Trophoblast cell (in vitro differentiated cells and primary cell): Measurements from ENCODE around the gene COL5A1.

Experiments
- DNase-seq, 2 donors: peaks; one replicate each; pipeline ENCODE4 v3.0.0-alpha.2; 2016
- H2AFZ ChIP-seq: 2 replicates; pipeline ENCODE4 v1.6.1; 2013; ENCODE audit warnings: low read length, moderate library complexity, mild to moderate bottlenecking; ENCODE audit not compliant: insufficient read depth, poor library complexity
- H2AK5ac ChIP-seq: 2 replicates; pipeline ENCODE4 v1.6.1; 2013; ENCODE audit warnings: mild to moderate bottlenecking, low read length
- H2BK120ac ChIP-seq: 2 replicates; pipeline ENCODE4 v1.6.1; 2013; ENCODE audit warnings: low read length, mild to moderate bottlenecking, moderate library complexity; ENCODE audit not compliant: insufficient read depth, poor library complexity
- H2BK12ac ChIP-seq: 2 replicates; pipeline ENCODE4 v1.6.1; 2013; ENCODE audit warnings: mild to moderate bottlenecking, low read length, moderate library complexity
- H2BK5ac ChIP-seq: 2 replicates; pipeline ENCODE4 v1.6.1; 2013; ENCODE audit warnings: low read length, low read depth, moderate library complexity, mild to moderate bottlenecking; ENCODE audit not compliant: poor library complexity
- H3K14ac ChIP-seq: 2 replicates; pipeline ENCODE4 v1.6.1; 2013; ENCODE audit warnings: mild to moderate bottlenecking, low read length
- H3K18ac ChIP-seq: 2 replicates; pipeline ENCODE4 v1.6.1; 2013; ENCODE audit warnings: mild to moderate bottlenecking, low read length
- H3K23ac ChIP-seq: 2 replicates; pipeline ENCODE4 v1.6.1; 2013; ENCODE audit warnings: low read length
- H3K27ac ChIP-seq: 2 replicates; pipeline ENCODE4 v1.5.1; 2013; ENCODE audit warnings: low read depth, mild to moderate bottlenecking, inconsistent platforms, low read length, moderate library complexity
- H3K27me3 ChIP-seq: 2 replicates; pipeline ENCODE4 v1.6.1; 2013; ENCODE audit warnings: inconsistent platforms, mild to moderate bottlenecking, low read length, moderate library complexity; ENCODE audit not compliant: insufficient read depth
- H3K36me3 ChIP-seq, 2 experiments: 1 replicate in 1 of 2; 2 replicates in 1 of 2; pipeline ENCODE4 v1.6.1; 2013; ENCODE audit warnings: low read length in 2 of 2, mild to moderate bottlenecking in 2 of 2, moderate library complexity in 1 of 2; ENCODE audit not compliant: insufficient read depth in 2 of 2, control insufficient read depth in 1 of 2
- H3K4ac ChIP-seq: 2 replicates; pipeline ENCODE4 v1.6.1; 2013; ENCODE audit warnings: low read depth, mild to moderate bottlenecking, low read length, moderate library complexity
- H3K4me1 ChIP-seq, 2 experiments: 1 replicate in 1 of 2; 2 replicates in 1 of 2; pipeline ENCODE4 v1.6.1; 2013; ENCODE audit warnings: low read length in 2 of 2, mild to moderate bottlenecking in 2 of 2, moderate library complexity in 1 of 2; ENCODE audit not compliant: insufficient read depth in 2 of 2, control insufficient read depth in 1 of 2
- H3K4me2 ChIP-seq: 2 replicates; pipeline ENCODE4 v1.6.1; 2013; ENCODE audit warnings: inconsistent platforms, mild to moderate bottlenecking, low read length, moderate library complexity
- H3K4me3 ChIP-seq: 2 replicates; pipeline ENCODE4 v1.5.1; 2013; ENCODE audit warnings: mild to moderate bottlenecking, low read depth, low read length, inconsistent platforms
- H3K79me1 ChIP-seq: one replicate; pipeline ENCODE4 v1.6.1; 2013; ENCODE audit warnings: low read length
- H3K79me2 ChIP-seq: 2 replicates; pipeline ENCODE4 v1.6.1; 2013; ENCODE audit warnings: low read length, mild to moderate bottlenecking; ENCODE audit not compliant: control insufficient read depth, insufficient read depth, poor library complexity
- H3K9ac ChIP-seq: 2 replicates; pipeline ENCODE4 v1.6.1; 2013; ENCODE audit warnings: mild to moderate bottlenecking, low read length
- H3K9me3 ChIP-seq: 2 replicates; pipeline ENCODE4 v1.6.1; 2013; ENCODE audit warnings: low read depth, mild to moderate bottlenecking, control low read depth, inconsistent platforms, low read length; ENCODE audit not compliant: insufficient read depth
- H4K12ac ChIP-seq: 2 replicates; pipeline ENCODE4 v1.6.1; 2013; ENCODE audit warnings: low read depth, mild to moderate bottlenecking, low read length, moderate library complexity
- H4K8ac ChIP-seq: 2 replicates; pipeline ENCODE4 v1.6.1; 2013; ENCODE audit warnings: low read depth, mild to moderate bottlenecking, low read length, moderate library complexity
- H4K91ac ChIP-seq: one replicate; pipeline ENCODE4 v1.6.1; 2013; ENCODE audit warnings: low read depth, mild to moderate bottlenecking, low read length, moderate library complexity
- WGBS: extraction: QIAGEN DNeasy Blood & Tissue Kit; methylation state at CpG from one replicate; pipeline ENCODE4 v1.1.7; 2013; ENCODE audit warnings: missing lambda C conversion rate; ENCODE audit not compliant: insufficient read length, insufficient coverage; ENCODE audit errors: extremely low coverage; 5-methylcytosine and 5-hydroxymethylcytosine counted together

COL5A1 gene

GRCh38 chr9:134881313-134881670, 239.7 kb downstream of the COL5A1 start:
- Histone ChIP-seq H3K14ac (no peak overlapping the region), H2AFZ (no peak overlapping the region), H3K4ac (no peak overlapping the region), H3K23ac (no peak overlapping the region), H3K36me3 (no peaks in the 10 kb centered on the region), H3K4me2 (no peak overlapping the region), H3K4me3 (no peak overlapping the region), H4K12ac (no peak overlapping the region), H3K27me3 (no peaks in the 10 kb centered on the region), H3K4me1 (no peaks in the 10 kb centered on the region), H4K91ac (no peak overlapping the region), H3K27ac (no peak overlapping the region), H3K18ac (no peak overlapping the region), H2BK120ac (no peak overlapping the region), H2BK5ac (no peak overlapping the region), H3K9me3 (no peaks in the 10 kb centered on the region), H3K9ac (no peak overlapping the region), H3K79me1 (no peaks in the 10 kb centered on the region), H3K79me2 (no peaks in the 10 kb centered on the region), H4K8ac (no peak overlapping the region), H2BK12ac (no peak overlapping the region), H2AK5ac (no peak overlapping the region)
- no CpG with 5 or more reads among the region's 13 CpGs for WGBS
- no peak for DNase-seq

DNA sequence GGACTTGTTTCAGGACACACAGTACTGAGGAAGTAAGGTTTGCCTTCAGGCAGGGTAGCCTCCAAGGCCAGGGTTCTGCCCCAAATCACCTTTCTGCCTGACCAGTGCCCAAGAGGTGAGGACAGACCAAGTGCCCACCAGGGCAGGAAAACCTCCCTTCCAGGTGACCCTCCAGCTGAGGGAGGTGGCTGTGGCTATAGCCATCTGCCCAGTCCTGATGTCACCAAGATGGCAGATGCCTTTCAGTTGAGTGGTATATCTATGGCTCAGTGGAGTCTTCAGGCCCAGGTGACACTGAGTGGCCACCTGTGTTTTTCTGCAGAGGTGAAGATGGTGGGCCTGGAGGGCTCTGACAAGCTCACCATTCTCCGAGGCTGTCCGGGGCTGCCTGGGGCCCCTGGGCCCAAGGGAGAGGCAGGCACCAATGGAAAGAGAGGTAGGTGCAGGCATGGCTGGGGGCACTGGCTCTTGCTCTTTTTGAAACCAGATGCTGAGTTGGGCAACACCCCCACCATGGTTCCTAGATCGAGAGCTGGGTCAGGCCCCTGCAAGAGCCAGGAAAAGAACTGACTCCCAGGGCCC, 240.7 kb downstream of the COL5A1 start:
- H3K18ac ChIP-seq: no peak overlapping the region
- no peak overlapping the region for H3K4ac ChIP-seq
- H3K27me3 ChIP-seq: no peaks in the 10 kb centered on the region
- no peaks in the 10 kb centered on the region for H3K36me3 ChIP-seq
- no peak overlapping the region for H3K14ac ChIP-seq
- no peaks in the 10 kb centered on the region for H3K79me1 ChIP-seq
- no peak overlapping the region for H3K9ac ChIP-seq
- H4K12ac ChIP-seq: no peak overlapping the region
- no peak overlapping the region for H4K8ac ChIP-seq
- no peak overlapping the region for H2AFZ ChIP-seq
- H2BK120ac ChIP-seq: no peak overlapping the region
- no peak overlapping the region for H3K4me2 ChIP-seq
- DNase-seq: no peak
- H3K23ac ChIP-seq: no peak overlapping the region
- no peak overlapping the region for H3K4me3 ChIP-seq
- H2AK5ac ChIP-seq: no peak overlapping the region
- WGBS: no CpG with 5 or more reads among the region's 3 CpGs
- H2BK5ac ChIP-seq: no peak overlapping the region
- no peaks in the 10 kb centered on the region for H3K9me3 ChIP-seq
- H2BK12ac ChIP-seq: no peak overlapping the region
- no peaks in the 10 kb centered on the region for H3K79me2 ChIP-seq
- no peak overlapping the region for H4K91ac ChIP-seq
- H3K4me1 ChIP-seq: no peaks in the 10 kb centered on the region
- H3K27ac ChIP-seq: no peak overlapping the region

DNA sequence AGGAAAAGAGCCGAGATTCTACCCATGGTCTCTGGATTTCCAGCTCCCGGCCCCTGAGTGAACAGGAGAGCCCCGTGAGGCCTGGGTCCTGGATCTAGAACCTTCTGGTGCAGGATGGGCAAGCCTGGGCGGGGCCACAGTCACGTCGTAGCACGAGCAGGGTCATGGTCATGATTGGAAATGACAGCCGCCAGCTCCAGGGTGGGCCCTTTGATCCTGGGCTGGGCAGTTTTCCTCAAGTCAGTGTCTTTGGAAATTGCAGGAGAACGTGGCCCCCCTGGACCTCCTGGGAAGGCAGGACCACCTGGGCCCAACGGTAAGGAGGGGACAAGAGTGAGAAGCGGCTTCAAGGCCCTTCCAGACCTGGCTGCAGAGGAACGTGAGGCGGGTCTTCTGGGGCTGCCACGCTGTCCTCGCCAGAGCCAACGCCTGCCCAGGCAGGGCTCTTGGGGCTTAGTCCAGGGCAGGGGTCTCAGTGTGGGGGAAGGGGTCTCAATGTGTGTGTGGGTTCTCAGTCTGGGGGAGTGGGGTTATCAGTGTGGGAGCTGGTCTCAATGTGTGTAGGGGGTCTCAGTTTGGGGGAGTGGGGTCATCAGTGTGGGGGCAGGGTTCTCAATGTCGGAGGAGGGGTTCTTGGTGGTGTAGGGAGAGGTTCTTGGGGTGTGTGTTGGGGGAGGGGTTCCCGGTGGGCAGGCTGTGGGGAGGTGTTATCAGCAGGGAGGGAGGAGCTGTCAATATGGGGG, 241.6 kb downstream of the COL5A1 start:
- Histone ChIP-seq H3K9me3 (peaks cover 1% of the 10 kb centered on the region), H4K12ac (no peak overlapping the region), H4K8ac (no peak overlapping the region), H3K27me3 (no peaks in the 10 kb centered on the region), H2BK120ac (no peak overlapping the region), H3K79me2 (no peaks in the 10 kb centered on the region), H2BK12ac (no peak overlapping the region), H2AFZ (no peak overlapping the region), H3K79me1 (no peaks in the 10 kb centered on the region), H3K4ac (no peak overlapping the region), H3K4me2 (no peak overlapping the region), H3K23ac (no peak overlapping the region), H3K4me3 (no peak overlapping the region), H3K36me3 (no peaks in the 10 kb centered on the region), H3K9ac (no peak overlapping the region), H4K91ac (no peak overlapping the region), H3K4me1 (no peaks in the 10 kb centered on the region), H3K27ac (no peak overlapping the region), H3K18ac (no peak overlapping the region), H2AK5ac (no peak overlapping the region), H2BK5ac (no peak overlapping the region), H3K14ac (no peak overlapping the region)
- no peak for DNase-seq
- no CpG with 5 or more reads among the region's 18 CpGs for WGBS

- Histone ChIP-seq H2BK12ac (no peak overlapping the region), H3K9ac (no peak overlapping the region), H3K27me3 (no peaks in the 10 kb centered on the region), H4K91ac (no peak overlapping the region), H3K79me1 (no peaks in the 10 kb centered on the region), H3K9me3 (peaks cover 1% of the 10 kb centered on the region), H3K4ac (no peak overlapping the region), H2BK5ac (no peak overlapping the region), H3K27ac (no peak overlapping the region), H3K36me3 (no peaks in the 10 kb centered on the region), H3K4me2 (no peak overlapping the region), H3K4me1 (no peaks in the 10 kb centered on the region), H4K8ac (no peak overlapping the region), H2AFZ (no peak overlapping the region), H4K12ac (no peak overlapping the region), H3K23ac (no peak overlapping the region), H3K79me2 (no peaks in the 10 kb centered on the region), H3K18ac (no peak overlapping the region), H2AK5ac (no peak overlapping the region), H3K4me3 (no peak overlapping the region), H3K14ac (no peak overlapping the region), H2BK120ac (no peak overlapping the region)
- no CpG with 5 or more reads among the region's 8 CpGs for WGBS
- no peak for DNase-seq
Measured at GRCh38 chr9:134884492-134884891, 242.9 kb downstream of the COL5A1 start.
